ENCODE measurements around the gene ZFAND2A. TPM values are rescaled to one million over a fixed set of nuclear protein-coding genes. Genes with fewer than 3 reads are reported as not detected.

ZFAND2A gene
- total and polyA plus RNA-seq, 12 donors = 11.8 to 54.1 (median 20.2) TPM

GRCh38 chr7:1125603-1125969, 34.4 kb downstream of the ZFAND2A start:
- Histone ChIP-seq H3K4me3 (no peak overlapping the region), H3K9me3 (replicated peaks in 1 of 3) (no peaks in the 10 kb centered on the region), H3K27me3 (no peaks in the 10 kb centered on the region), H3K4me1 (replicated peaks in 1 of 2) (peaks cover 0 to 14% of the 10 kb centered on the region in 2 donors), H3K27ac (no peak overlapping the region), H3K36me3 (replicated peaks in 1 of 2) (no peaks in the 10 kb centered on the region)
- intact Hi-C loops (cut with DNase I) = no loop called here
- no peak for TF ChIP-seq POLR2A (IDR thresholded peaks at IDR 0.05)
- TF ChIP-seq CTCF (IDR thresholded peaks at IDR 0.05) = no peak
- 95 to 97% (median 96%) methylated on average over 16 of the region's 16 CpGs for WGBS, 4 donors
- DNase-seq = peak in 1 of 7 donors; percentile 2

- WGBS, 4 donors = 68 to 81% (median 69%) methylated on average over 12 to 23 of the region's 23 CpGs
- Histone ChIP-seq H3K9me3 (replicated peaks in 1 of 3) (no peaks in the 10 kb centered on the region), H3K36me3 (replicated peaks in 1 of 2) (no peaks in the 10 kb centered on the region), H3K4me3 (no peak overlapping the region), H3K27ac (no peak overlapping the region), H3K4me1 (replicated peaks in 1 of 2) (peaks cover 0 to 14% of the 10 kb centered on the region in 2 donors), H3K27me3 (no peaks in the 10 kb centered on the region)
- peak in 2 of 7 donors; percentile 21 to 31 for DNase-seq
- TF ChIP-seq POLR2A (IDR thresholded peaks at IDR 0.05) (no peak), CTCF (IDR thresholded peaks at IDR 0.05) (no peak)
- intact Hi-C loops (cut with DNase I) = loop anchor here in 1 of 2 donors (5.0 kb wide), 1 partner anchor 43 kb away; no protein-coding TSS in a partner anchor
Observed at GRCh38 chr7:1124816-1125602, 35.0 kb downstream of the ZFAND2A start.

GRCh38 chr7:1124164-1124563, 35.8 kb downstream of the ZFAND2A start:
- Histone ChIP-seq H3K27me3 (no peaks in the 10 kb centered on the region), H3K9me3 (replicated peaks in 1 of 3) (no peaks in the 10 kb centered on the region), H3K27ac (peak overlapping the region in 4 of 5 donors; percentile 0 to 86 (median 46)), H3K4me3 (peak overlapping the region in 1 of 4 donors; percentile 22), H3K4me1 (replicated peaks in 1 of 2) (peaks cover 0 to 14% of the 10 kb centered on the region in 2 donors), H3K36me3 (replicated peaks in 1 of 2) (no peaks in the 10 kb centered on the region)
- 46 to 69% (median 66%) methylated on average over 7 to 11 of the region's 11 CpGs for WGBS, 4 donors
- intact Hi-C loops (cut with DNase I) = loop anchor here in 1 of 2 donors (5.0 kb wide), 1 partner anchor 42 kb away; no protein-coding TSS in a partner anchor
- no peak for TF ChIP-seq CTCF (IDR thresholded peaks at IDR 0.05)
- TF ChIP-seq POLR2A (IDR thresholded peaks at IDR 0.05) = no peak
- peak in 1 of 7 donors; percentile 13 for DNase-seq

- WGBS, 4 donors = 5 to 33% (median 25%) methylated on average over 9 to 17 of the region's 17 CpGs
- peaks cover 0 to 14% of the 10 kb centered on the region in 2 donors for H3K4me1 ChIP-seq (replicated peaks in 1 of 2)
- no peaks in the 10 kb centered on the region for H3K36me3 ChIP-seq (replicated peaks in 1 of 2)
- H3K9me3 ChIP-seq (replicated peaks in 1 of 3) = no peaks in the 10 kb centered on the region
- no peaks in the 10 kb centered on the region for H3K27me3 ChIP-seq
- peak overlapping the region in 4 of 5 donors; percentile 0 to 86 (median 46) for H3K27ac ChIP-seq
- TF ChIP-seq POLR2A (IDR thresholded peaks at IDR 0.05) (peak in 1 of 2 donors; percentile 44), CTCF (IDR thresholded peaks at IDR 0.05) (peak; percentile 18 to 61 (median 50))
- H3K4me3 ChIP-seq = peak overlapping the region in 1 of 4 donors; percentile 22
- intact Hi-C loops (cut with DNase I) = loop anchor here in 1 of 2 donors (5.0 kb wide), 1 partner anchor 41 kb away; no protein-coding TSS in a partner anchor
- peak; percentile 62 to 90 (median 79) for DNase-seq
Observed at GRCh38 chr7:1123715-1124114, 36.3 kb downstream of the ZFAND2A start.
